ENCODE results near the gene NAT16. TPM values are rescaled to one million over a fixed set of nuclear protein-coding genes. Genes with fewer than 3 reads are reported as not detected.

The NAT16 gene
- total and polyA plus RNA-seq, 2 of the 13 experiments (the other 11 are each of a cell fraction or from before 2014, with no cell fraction given), result 0.04 TPM; not detected in 1

DNA sequence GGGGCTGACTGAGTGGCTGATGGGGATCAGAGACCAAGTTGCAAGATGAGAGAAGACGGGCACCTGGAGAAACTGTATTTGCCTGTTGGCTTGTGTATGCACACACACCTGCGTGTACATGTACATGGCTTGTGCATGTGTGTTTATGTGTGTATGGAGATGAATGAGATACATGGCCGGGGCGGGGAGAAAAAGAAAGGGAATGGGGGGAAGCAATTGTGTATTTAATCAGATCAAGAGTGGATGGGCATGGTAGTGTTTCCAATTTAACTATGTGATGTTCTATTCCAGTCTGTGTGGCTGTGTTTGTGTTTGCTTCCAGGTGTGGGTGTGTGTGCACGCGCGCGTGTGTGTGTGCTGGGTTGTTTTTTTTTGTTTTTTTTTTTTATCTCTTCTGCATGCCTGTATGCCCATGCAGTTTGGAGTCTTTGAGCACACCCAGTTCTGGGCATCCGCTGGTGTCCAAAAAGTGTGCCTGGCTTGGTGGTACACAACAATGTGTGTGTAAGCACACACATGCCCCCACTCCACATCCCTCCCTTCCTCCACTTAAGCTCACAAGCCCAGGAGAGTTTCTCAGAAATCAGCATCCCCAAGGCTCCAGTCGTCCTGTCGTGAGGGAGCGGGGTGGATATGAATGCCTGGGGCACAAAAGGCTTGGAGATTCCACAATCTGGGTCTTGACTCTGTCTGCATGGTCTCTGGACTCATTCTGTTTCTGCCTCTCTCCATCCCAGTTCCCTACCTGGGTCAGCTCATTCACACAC lies 12.3 kb downstream of the NAT16 start (continued):
- no peak for TF ChIP-seq LRRFIP1 (CRISPR knock-in tag; conservative IDR thresholded peaks at IDR 0.05)
- no peak for TF ChIP-seq ZNF550 (CRISPR knock-in tag; IDR thresholded peaks at IDR 0.05; ENCODE audit: borderline replicate concordance)

- no peak overlapping the region for H3K9ac ChIP-seq (ENCODE audit: insufficient read depth, low read depth, low read length)
- H4K20me1 ChIP-seq (ENCODE audit: insufficient read depth, low read length), result peaks cover 9% of the 10 kb centered on the region; the same call in 1 of the 2 replicates
- ChIA-PET CTCF (ENCODE audit: low intra/inter-chr PET ratio, low total read pairs) (no interaction called here), POLR2A (no interaction called here)
- no peak overlapping the region for H3K4me2 ChIP-seq (ENCODE audit: low read depth, low read length)
- no TSS peak for BruUV-seq (replicated peaks)
- intact Hi-C loops (cut with micrococcal nuclease; ENCODE audit: unreplicated experiment) (no loop called here), in situ Hi-C loops (cut with HindIII; ENCODE audit: extremely low pct_ligation_motif_present, low pct_unique_long_range_greater_than_20kb) (no loop called here)
- H3K27me3 ChIP-seq (ENCODE audit: control insufficient read depth in 1 of 2, insufficient read depth in 2 of 2, low read length in 2 of 2), result peaks cover 9 to 68% of the 10 kb centered on the region in 2 experiments
- no peaks in the 10 kb centered on the region for H3K79me2 ChIP-seq (ENCODE audit: insufficient read depth, low read length)
- H3K4me1 ChIP-seq (ENCODE audit: insufficient read depth, low read length), result peaks cover 47% of the 10 kb centered on the region
- no peak for FAIRE-seq
- DNase-seq (ENCODE audit: low spot score), result no peak
- no peak for ATAC-seq
- WGBS (ENCODE audit: low lambda C conversion rate), result 8% methylated on average over 19 of the region's 19 CpGs
- TF ChIP-seq HNRNPK (IDR thresholded peaks at IDR 0.05; ENCODE audit: low read depth, low read length, poor library complexity, severe bottlenecking) (no peak), ZNF788 (CRISPR knock-in tag; IDR thresholded peaks at IDR 0.05; ENCODE audit: borderline replicate concordance) (no peak), ZNF354B (CRISPR knock-in tag; IDR thresholded peaks at IDR 0.05) (no peak)
- H3K27ac ChIP-seq (ENCODE audit: extremely low read length, insufficient read depth, low read length), result no peak overlapping the region
- no peaks in the 10 kb centered on the region for H3K36me3 ChIP-seq (replicated peaks in 1 of 2; ENCODE audit: control insufficient read depth in 1 of 2, insufficient read depth in 2 of 2, low read length in 2 of 2)
- no peak overlapping the region for H2AFZ ChIP-seq (ENCODE audit: low read length)
- H3K9me3 ChIP-seq (ENCODE audit: low read length), result no peaks in the 10 kb centered on the region
- H3K4me3 ChIP-seq (replicated peaks in 1 of 3; ENCODE audit: insufficient read depth in 1 of 3, low read depth in 2 of 3, low read length in 3 of 3), result no peak overlapping the region
Observed at GRCh38 chr7:101166909-101167644, 13.0 kb downstream of the NAT16 start.
